Posterior vena cava (tissue), 2 donors: ENCODE data around the gene ZSCAN31. TPM values are rescaled to one million over a fixed set of nuclear protein-coding genes. Genes with fewer than 3 reads are reported as not detected.
A peak's percentile ranks its signal among the peaks of the same experiment; 100 is the strongest.
"Not testable (repeated sequence)": the region's sequence is repeated elsewhere in the genome, so short reads cannot be mapped to it uniquely, and the experiment has no call there.

ENCODE experiments used
- DNase-seq: peaks from one replicate; pipeline ENCODE4 v3.0.0-alpha.2; 2020; ENCODE audit warnings: low spot score
- intact Hi-C, 2 donors: fragments of 100-400 bp; cut with DNase I; formaldehyde crosslinking; loops; one replicate each; pipeline versions ENCODE4 v1.14.1 to v1.14.2; 2022 to 2023
- total RNA-seq, 2 donors: library from RNA; stranded (reverse); fragmentation: NEBNext Ultra II Directional; extraction: Animal tissue kit (Norgen Biotek cat#: 25700); gene quantifications; one replicate each; pipeline ENCODE4 v1.2.1, GENCODE V29; 2021
- donor health status: DM: yes; HTN: yes; CAD: no.
- donor health status: DM: yes; HTN: yes; CAD: no.

Gene ZSCAN31
- total RNA-seq, 2 donors from 2014 or later = 13.1 to 14.6 TPM

DNA sequence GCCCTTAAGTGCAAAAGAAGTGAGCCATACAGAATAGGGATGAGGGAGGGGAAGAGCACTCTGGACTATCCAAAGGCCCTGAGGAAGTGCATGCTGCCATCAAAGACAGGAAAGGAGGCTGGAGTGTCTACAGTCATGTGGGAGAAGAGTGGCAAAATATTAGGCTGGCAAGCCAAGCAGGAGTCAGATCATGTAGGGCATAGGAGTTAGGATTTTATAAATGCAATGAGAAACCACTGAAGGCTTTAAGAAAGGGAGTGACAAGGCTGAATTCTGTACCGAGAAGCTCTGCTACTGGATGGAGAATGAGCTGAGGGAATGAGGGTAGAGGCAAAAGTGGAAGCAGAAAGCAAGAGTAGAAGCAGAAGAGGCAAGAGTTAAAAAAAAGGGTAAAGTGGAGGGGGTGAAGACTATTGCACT lies 2.3 kb downstream of the ZSCAN31 start:
- no peak for DNase-seq
- intact Hi-C loops = loop anchor here in 1 of 2 donors (5.0 kb wide), 1 partner anchor 61 kb away; no protein-coding TSS in a partner anchor

DNA sequence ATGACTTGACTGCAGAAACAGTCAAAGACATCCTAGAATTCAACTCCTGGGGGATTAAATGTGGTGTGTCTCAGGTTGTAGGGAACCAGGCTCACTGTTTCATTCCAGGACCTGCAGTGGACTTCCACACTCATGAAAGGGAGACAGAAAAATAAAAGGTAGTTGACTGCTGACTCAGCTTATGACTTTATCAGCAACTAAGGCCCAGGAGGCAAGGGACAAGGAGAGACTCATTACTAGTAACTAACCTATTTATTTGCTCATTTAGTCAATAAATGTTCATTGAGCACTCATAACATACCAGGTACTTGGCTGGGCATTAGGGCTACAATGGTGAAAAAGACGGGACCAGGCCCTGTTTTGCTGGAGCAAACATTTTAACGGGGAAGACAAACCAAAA lies 2.9 kb downstream of the ZSCAN31 start:
- intact Hi-C loops = loop anchor here in 1 of 2 donors (5.0 kb wide), 1 partner anchor 61 kb away; no protein-coding TSS in a partner anchor
- no peak for DNase-seq

DNA sequence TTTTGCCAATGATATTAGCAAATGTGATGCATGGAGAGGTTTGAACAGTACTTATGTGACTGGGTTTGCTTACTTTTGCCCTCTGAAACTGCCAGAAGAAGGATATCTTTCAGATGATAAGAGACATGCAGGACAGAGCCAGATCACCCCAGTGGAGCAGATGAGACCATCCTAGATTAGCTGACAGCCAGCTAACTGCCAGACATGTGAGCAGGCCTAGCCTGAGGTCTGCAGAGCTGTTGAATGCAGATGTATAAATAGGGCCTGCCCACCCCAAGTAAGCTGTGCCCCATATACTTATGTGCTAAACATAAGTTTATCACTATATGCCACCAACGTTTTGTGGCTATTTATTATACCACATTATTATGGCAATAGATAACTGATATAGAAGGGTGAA lies 5.9 kb downstream of the ZSCAN31 start:
- no peak for DNase-seq
- intact Hi-C loops = loop anchor here in 1 of 2 donors (5.0 kb wide), 1 partner anchor 58 kb away; no protein-coding TSS in a partner anchor

DNA sequence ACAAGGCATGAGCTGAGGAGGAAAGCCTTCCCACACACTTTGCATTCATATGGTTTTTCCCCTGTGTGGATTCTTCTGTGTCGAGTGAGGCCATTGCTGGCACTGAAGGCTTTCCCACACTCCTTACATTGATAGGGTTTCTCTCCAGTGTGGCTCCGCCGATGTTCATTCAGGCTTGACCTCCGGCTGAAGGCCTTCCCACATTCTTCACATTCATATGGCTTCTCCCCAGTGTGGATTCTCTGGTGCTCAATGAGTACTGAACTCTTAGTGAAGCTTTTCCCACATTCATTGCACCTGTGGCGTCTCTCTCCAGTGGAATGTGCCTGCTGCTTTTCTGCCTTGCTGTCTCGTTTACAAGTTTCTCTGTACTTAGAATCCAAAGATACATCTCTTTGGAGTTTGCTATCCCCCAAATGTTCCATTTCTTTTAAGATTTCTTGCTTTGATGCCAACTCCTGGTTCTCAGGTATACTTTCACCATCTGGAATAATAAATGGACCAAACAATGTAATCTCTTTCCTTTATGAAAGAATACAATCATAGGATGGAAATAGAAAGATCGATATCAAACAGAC lies 9.5 kb downstream of the ZSCAN31 start:
- intact Hi-C loops = no loop called here
- no peak for DNase-seq

DNA sequence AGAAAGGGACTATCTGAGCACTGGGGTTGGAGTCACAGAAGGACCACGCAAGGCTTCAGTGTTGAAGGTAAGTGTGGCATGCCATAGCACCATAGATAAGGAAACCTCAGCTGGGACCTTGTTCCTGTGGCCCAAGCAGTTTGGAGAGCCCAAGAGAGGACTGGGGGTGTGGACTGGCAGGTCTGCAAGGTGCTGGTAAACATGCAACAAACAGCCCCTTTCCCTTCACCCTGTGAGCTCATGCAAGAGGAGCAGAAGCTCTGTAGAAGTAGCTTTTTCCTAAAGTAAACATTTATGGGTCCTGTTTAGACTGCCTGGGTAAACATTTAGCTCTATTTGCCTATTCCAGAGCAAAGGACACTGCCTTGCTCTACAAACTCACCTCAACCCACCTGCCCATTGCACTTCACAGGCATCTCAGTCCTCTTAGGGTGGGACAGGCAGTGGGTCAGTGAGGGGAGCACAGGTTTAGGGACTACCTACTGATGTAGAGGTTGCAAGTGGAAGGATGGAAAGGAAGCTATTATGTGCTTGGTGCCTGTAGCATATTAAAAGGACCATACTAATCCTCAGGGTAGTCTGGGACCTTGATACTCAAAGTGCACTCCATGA lies 12.0 kb downstream of the ZSCAN31 start:
- intact Hi-C loops = loop anchor here in 1 of 2 donors (5.0 kb wide), 1 partner anchor 828 kb away; no protein-coding TSS in a partner anchor
- DNase-seq = no peak

DNA sequence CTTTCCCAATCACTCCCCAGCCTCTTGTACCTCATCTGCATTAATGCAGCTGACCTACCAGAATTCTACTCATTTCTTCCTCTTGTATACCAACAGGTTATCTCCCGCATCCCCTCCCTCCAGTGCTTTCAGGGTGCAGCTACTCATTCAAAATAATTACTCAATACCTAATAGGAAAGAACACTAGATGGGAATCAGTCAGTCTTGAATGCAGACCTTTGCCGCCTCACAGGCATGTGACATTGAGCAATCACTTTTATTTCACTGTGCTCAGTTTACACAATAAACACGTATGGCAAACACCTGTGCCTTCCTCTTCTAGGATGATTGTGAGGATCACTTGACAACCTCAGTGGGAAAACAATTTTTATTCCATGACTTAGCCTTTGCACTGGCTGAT lies 13.3 kb downstream of the ZSCAN31 start:
- no peak for DNase-seq
- intact Hi-C loops = loop anchor here in 1 of 2 donors (5.0 kb wide), 1 partner anchor 830 kb away; no protein-coding TSS in a partner anchor

DNA sequence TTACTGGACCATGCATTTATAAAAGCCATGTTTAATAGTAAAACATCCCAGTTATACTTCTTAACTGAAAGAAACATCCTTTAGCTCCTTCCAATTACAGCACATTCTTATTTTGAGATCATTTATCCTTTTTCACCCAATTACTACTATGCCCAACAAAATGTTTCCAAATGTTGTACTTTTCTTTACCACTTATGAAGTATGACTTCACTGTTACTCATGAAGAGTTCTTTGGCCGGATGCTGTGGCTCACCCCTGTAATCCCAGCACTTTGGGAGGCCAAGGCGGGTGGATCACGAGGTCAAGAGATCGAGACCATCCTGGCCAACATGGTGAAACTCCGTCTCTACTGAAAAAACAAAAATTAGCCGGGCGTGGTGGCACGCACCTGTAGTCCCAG lies 18.1 kb downstream of the ZSCAN31 start:
- DNase-seq = not testable (repeated sequence)
- intact Hi-C loops = loop anchor here in 1 of 2 donors (1.0 to 5.0 kb wide), 2 partner anchors 10 to 779 kb away; partner anchors contain the start of gene OR2J1

DNA sequence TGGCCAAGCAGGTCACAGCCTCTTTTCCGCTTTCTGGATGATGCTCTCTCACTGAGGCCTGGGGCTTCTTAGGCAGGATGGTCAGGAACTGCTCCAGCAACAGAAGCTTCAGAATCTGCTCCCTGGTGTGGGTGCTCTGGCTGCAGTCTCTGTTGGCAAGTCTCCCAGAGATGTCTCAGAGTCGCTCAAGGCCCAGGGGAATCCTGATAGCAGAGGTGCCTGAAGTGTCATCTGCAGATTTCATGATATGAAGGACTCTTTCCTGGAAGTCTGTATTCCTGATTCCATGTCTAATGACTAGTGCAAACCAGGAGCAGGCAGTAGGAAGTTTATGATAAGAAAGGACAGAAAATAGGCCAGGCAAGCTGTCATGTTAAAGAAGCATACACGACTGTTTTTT lies 20.3 kb downstream of the ZSCAN31 start:
- no peak for DNase-seq
- intact Hi-C loops = loop anchor here in 1 of 2 donors (5.0 kb wide), 1 partner anchor 782 kb away; the partner anchor contains the start of gene OR2J1

DNA sequence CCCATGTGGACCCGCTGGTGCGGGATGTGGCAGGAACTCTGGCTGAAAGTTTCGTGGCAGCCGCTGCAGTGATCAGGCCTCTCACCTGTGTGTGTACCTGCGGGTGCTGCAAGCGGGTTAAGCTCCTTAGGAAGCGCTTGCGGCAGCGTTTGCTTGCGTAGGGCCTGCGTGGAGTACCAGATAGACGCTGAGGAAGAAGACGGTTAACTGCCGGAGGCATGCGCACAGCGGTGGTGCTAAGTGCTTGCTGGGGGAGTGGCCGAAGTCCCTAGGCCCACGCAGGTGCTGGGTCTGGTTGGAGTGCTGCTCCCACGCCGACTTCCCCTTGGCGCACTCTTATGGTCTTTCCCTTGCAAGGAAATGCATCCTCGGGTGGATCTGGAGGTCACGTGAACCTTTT lies 23.0 kb downstream of the ZSCAN31 start:
- intact Hi-C loops = no loop called here
- DNase-seq = no peak

DNA sequence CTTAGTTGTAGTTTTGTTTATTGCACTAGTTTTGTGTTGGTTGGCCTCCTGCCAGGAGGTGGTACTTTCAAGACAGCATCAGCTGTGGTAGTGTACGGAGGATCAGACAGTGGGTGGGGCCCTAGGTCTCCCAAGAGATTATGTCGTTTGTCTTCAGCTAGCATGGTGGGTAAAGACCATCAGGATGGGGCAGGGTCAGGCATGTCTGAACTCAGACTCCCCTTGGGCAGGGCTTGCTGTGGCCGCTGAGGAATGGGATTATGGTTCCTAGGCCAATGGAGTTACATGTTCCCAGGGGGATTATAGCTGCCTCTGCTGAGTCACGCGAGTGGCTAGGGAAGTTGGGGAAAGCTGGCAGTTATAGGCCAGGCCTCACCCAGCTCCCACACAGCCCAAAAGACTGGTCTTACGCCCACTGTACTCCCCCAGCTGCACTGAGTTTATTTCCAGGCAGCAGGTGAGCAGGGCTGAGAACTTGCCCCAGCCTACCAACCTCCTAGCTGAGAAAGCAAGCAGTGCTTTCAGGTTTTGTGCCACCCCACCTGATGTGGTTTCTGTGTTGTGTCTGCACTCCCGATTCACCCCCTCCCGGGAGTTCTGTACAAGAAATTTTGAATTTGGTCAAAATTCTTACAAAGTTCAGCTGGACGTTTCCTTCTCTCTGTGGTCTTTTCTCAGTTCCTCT lies 24.7 kb downstream of the ZSCAN31 start:
- intact Hi-C loops = no loop called here
- DNase-seq = no peak

DNA sequence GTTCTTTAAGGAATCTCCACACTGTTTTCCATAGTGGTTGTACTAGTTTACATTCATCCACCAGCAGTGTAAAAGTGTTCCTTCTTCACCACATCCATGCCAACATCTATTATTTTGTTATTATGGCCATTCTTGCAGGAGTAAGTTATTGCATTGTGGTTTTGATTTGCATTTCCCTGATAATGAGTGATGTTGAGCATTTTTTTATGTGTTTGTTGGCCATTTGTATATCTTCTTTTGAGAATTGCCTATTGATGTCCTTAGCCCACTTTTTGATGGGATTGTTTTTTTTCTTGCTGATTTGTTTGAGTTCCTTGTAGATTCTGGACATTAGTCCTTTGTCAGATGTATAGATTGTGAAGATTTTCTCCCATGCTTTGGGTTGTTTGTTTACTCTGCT lies 29.6 kb downstream of the ZSCAN31 start:
- DNase-seq, intact Hi-C loops: not testable (repeated sequence)

DNA sequence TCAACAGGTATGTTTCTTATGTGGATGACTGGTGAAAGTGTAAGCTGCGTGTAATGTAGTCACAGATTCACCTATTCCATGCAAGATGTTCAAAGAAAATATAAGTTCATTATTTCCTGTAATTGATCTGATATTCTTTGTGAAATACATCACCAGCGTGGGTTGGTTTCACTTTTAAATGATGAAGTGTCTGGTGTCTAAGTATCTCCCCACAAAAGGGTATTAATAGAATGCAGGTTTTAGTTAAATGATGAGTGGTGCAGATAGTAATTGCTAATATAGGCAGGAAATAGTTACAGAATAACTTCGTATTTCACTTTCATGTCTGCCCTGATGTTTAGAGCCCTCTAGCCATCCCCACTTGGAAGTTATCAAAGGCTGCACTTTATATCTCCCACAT lies 32.4 kb downstream of the ZSCAN31 start:
- DNase-seq = no peak
- intact Hi-C loops = no loop called here

DNA sequence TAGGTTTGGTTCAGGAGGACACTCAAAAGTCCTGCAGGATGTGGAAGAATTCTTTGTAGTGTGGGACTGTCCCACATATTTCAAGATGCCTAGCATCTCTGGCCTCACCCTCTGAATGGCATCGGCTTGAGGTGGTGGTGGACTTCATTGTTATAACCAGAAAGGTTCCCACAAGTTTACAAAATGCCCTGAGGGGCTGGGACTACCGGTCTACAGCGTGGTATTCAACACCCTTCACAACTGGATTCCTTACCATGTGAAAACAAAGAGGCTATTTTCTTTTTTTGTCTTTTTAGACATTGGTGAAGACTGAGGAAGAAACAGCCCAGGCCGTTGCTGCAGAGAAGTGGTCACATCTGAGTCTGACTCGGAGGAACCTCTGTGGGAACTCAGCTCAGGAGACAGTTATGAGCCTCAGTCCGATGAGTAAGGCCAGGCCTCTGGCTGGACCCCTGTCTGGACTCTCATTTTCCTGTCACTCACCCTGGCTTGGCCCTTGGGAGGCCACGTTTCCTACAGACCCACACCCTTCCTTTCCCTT lies 39.4 kb downstream of the ZSCAN31 start:
- intact Hi-C loops = no loop called here
- no peak for DNase-seq

DNA sequence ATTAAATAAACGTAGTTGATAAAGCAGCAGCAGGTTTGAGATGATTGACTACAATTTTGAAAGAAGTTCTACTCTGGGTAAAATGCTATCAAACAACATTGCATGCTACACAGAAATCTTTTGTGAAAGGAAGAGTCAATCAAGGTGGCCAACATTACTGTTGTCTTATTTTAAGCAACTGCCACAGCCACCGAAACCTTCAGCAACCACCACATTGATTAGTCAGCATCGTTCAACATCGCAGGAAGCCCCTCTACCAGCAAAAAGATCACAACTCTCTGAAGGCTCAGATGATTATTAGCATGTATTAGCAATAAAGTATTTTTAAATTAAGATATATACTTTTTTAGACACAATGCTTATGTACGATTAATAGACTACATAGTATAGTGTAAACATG lies 40.6 kb downstream of the ZSCAN31 start:
- intact Hi-C loops = no loop called here
- DNase-seq = no peak

DNA sequence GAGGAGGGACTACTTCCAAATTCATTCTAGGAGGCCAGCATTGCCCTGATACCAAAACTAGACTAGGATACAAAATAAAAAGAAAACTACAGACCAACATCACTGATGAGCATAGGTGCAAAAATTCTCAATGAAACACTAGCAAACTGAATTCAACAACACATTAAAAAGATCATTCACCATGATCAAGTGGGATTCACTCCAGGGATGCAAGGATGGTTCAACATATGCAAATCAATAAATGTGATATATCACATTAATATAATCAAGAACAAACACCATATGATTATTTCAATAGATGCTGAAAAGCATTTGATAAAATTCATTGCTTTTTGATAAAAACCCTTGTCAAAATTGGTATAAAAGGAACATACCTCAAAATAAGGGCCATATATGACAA lies 44.4 kb downstream of the ZSCAN31 start:
- DNase-seq = no peak
- intact Hi-C loops = no loop called here

DNA sequence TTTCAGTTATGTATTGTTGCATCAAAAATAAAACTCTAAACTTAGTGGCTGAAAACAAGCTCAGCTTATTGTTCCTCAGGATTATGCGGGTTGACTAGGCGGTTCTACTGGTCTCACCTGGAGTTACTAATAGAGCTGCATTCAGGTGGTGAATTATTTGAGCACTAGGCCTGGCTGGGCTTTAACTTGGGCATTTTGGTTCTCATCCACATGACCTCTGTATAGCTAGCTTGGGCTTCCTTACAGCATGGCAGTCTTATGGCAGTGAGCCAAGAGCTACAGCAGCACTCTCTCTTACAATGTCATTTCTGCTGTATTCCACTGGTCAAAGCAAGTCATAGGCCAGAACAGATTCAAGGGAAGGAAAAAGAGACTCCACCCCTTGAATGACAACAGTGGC lies 53.0 kb downstream of the ZSCAN31 start:
- intact Hi-C loops = no loop called here
- no peak for DNase-seq

DNA sequence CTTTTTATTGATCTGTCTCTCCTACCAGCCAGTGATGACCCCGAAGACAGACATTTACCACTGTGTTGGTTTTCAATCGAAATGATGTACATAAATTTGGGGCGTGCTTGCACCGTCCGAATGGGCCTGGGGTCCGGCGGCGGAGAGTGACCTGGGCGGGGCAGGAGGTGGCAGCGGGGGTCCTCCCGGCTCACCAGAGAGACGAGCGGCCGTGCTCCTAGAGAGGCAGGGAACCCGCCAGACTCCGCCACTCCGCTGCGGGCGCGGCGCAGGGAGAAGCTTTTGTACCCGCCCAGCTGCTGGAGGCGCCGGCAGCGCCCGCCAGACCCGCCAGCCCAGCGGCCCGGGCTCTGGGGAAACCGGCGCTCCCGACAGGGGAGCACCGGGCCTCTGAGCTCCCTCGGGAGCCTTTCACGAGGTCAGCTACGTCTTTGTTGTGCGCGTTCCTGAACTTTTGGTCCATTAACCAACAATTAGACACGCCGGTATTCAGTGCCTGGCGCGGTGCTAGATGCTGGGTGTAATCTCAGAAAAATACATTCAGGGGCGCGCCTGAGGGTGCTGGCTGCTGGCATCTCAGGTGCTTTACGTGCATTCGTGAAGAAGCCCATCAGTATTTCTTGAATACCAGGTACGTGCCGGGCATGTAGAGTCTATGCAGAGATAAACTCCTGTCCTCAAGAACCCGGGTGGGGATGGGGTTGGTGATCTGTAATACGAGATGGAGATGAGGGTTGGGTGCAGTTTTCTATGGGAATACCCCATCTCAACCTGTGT lies 54.5 kb downstream of the ZSCAN31 start, which contains the start of gene PGBD1:
PGBD1 (plus strand) TSS at position 285 of the 777 bp plus-strand sequence. CDS start 2,242 bp downstream, outside the sequence.
- peak; percentile 91 for DNase-seq
- intact Hi-C loops = no loop called here

DNA sequence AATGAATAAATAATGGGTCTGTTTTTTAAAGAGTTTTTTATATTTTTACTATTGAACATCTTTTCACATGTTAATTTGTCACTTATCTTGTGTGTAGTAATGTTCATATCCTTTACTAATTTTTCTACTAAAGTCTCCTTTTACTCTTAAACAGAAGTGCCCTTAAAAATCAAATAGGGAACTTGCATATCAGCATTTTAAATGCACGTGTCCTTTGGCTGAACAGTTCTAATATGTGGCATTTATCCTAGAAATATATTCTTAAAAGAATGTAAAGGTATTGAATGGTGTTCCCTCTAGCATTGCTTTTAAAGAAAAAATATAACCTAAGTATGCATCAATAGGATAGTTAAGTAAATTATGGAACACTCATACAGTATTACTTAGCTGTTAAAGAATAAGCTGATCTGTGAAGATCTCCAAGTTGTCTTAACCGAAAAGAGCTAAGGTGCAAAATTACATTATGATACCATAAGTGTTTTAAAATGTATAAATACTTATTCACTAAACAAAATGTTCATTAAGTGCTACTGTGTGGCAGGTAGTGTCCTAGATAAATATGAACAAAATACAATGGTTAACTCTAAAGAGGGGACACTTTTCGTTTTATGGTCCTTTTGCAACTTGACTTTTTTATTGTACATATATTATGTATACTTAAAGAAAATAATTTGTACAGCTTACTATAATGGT lies 55.2 kb downstream of the ZSCAN31 start:
- intact Hi-C loops = no loop called here
- DNase-seq = no peak

DNA sequence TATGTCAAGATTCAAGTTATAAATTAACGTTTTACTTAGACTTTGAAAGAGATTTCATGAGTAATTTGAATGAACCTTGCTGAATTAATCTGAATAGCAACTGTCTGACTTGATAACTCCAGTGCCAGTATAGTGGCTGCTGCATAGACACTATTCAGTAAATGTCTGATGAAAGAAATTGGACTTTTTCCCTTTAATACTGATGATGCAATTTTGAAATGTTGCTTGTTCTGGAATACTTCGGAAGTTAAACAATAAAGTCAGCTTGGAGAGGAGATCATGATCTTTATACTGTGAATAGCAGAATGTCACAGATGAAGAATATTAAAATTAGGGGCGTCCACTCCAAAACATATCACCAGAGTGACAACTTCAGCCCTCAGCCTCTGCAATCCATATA lies 58.2 kb downstream of the ZSCAN31 start:
- intact Hi-C loops = no loop called here
- no peak for DNase-seq
